Measurements from ENCODE around the gene FAM120C.

The FAM120C gene

GRCh38 chrX:54024350-54024749, 158.7 kb downstream of the FAM120C start:
- no peak for DNase-seq
